HL-60/S4 treated with retinoic acid at 250 ng/mL for 4 days and 3 days (cell line): ENCODE measurements around the gene PI4K2A.
"Not testable (repeated sequence)": the region's sequence is repeated elsewhere in the genome, so short reads cannot be mapped to it uniquely, and the experiment has no call there.

Source experiments
- in situ Hi-C: fragments of 300-500 bp; cut with MboI; formaldehyde crosslinking; loops from 2 replicates; pipeline ENCODE4 v1.7.0; 2022; ENCODE audit warnings: low sequenced_read_pairs

PI4K2A gene

GRCh38 chr10:97631098-97631497 lies 9.4 kb upstream of the PI4K2A start:
- in situ Hi-C loops: no loop called here

- in situ Hi-C loops: no loop called here
Observed at GRCh38 chr10:97632949-97633884, 7.3 kb upstream of the PI4K2A start, which contains the start of gene MORN4. TSS of gene MORN4 (minus strand) at chr10:97633500. CDS start at chr10:97619653, 13,847 bp downstream.

GRCh38 chr10:97633921-97634320 lies 6.5 kb upstream of the PI4K2A start:
- in situ Hi-C loops: no loop called here

- in situ Hi-C loops: no loop called here
Observed at GRCh38 chr10:97635577-97635976, 4.9 kb upstream of the PI4K2A start.

GRCh38 chr10:97639090-97639489 lies 1.4 kb upstream of the PI4K2A start:
- in situ Hi-C loops: not testable (repeated sequence)

GRCh38 chr10:97640868-97641811 lies 669 bp downstream of the PI4K2A start:
- in situ Hi-C loops: no loop called here

GRCh38 chr10:97642471-97643159 lies 2.1 kb downstream of the PI4K2A start:
- in situ Hi-C loops: not testable (repeated sequence)

- in situ Hi-C loops: no loop called here
Observed at GRCh38 chr10:97643441-97643985, 3.0 kb downstream of the PI4K2A start.

GRCh38 chr10:97644936-97645335 lies 4.5 kb downstream of the PI4K2A start:
- in situ Hi-C loops: no loop called here

- in situ Hi-C loops: no loop called here
Observed at GRCh38 chr10:97647556-97647955, 7.1 kb downstream of the PI4K2A start.

GRCh38 chr10:97648562-97649404 lies 8.3 kb downstream of the PI4K2A start:
- in situ Hi-C loops: no loop called here

GRCh38 chr10:97649405-97649750 lies 8.9 kb downstream of the PI4K2A start:
- in situ Hi-C loops: not testable (repeated sequence)

GRCh38 chr10:97650726-97651125 lies 10.3 kb downstream of the PI4K2A start:
- in situ Hi-C loops: no loop called here

GRCh38 chr10:97651773-97652172 lies 11.3 kb downstream of the PI4K2A start:
- in situ Hi-C loops: no loop called here

GRCh38 chr10:97656777-97657176 lies 16.3 kb downstream of the PI4K2A start:
- in situ Hi-C loops: no loop called here

GRCh38 chr10:97659589-97659988 lies 19.1 kb downstream of the PI4K2A start:
- in situ Hi-C loops: no loop called here

- in situ Hi-C loops: no loop called here
Observed at GRCh38 chr10:97664282-97664850, 23.9 kb downstream of the PI4K2A start.

GRCh38 chr10:97666992-97667391 lies 26.5 kb downstream of the PI4K2A start:
- in situ Hi-C loops: no loop called here

GRCh38 chr10:97667463-97667862 lies 27.0 kb downstream of the PI4K2A start:
- in situ Hi-C loops: no loop called here
